Neutrophil (primary cell): Measurements from ENCODE around the gene PIP5KL1.

Source experiments
- H3K27ac ChIP-seq: fragments of 200-600 bp; sonication (generic); 2 replicates; pipeline ENCODE4 v1.5.1; 2016; ENCODE audit warnings: mild to moderate bottlenecking, moderate library complexity
- H3K27me3 ChIP-seq: fragments of 200-600 bp; sonication (generic); 2 replicates; pipeline ENCODE4 v1.6.0; 2016; ENCODE audit warnings: mild to moderate bottlenecking
- H3K36me3 ChIP-seq: fragments of 200-600 bp; sonication (generic); 2 replicates; pipeline ENCODE4 v1.5.1; 2017
- H3K4me1 ChIP-seq, 2 experiments: fragments of 200-600 bp in 1 of 2; sonication (generic) in 1 of 2; 1 replicate in 1 of 2; 2 replicates in 1 of 2; pipeline versions ENCODE4 v1.5.1 to v1.6.1; 2013 to 2016; ENCODE audit warnings: low read depth in 1 of 2, low read length in 1 of 2, mild to moderate bottlenecking in 1 of 2, moderate library complexity in 1 of 2; ENCODE audit not compliant: control insufficient read depth in 1 of 2, insufficient read depth in 1 of 2
- H3K4me3 ChIP-seq, 2 experiments: fragments of 200-600 bp in 1 of 2; sonication (generic) in 1 of 2; 1 replicate in 1 of 2; 2 replicates in 1 of 2; pipeline ENCODE4 v1.5.1; 2013 to 2016; ENCODE audit warnings: low read depth in 1 of 2, low read length in 1 of 2, mild to moderate bottlenecking in 1 of 2, moderate library complexity in 1 of 2
- H3K9me3 ChIP-seq: fragments of 200-600 bp; sonication (generic); 2 replicates; pipeline ENCODE4 v1.5.1; 2016
- TF ChIP-seq, protein P1 (sequence below): fragments of 200-600 bp; sonication (generic); IDR thresholded peaks from 2 replicates; pipeline ENCODE4 v1.5.1; 2016; ENCODE audit warnings: antibody characterized with exemption

Gene PIP5KL1

DNA sequence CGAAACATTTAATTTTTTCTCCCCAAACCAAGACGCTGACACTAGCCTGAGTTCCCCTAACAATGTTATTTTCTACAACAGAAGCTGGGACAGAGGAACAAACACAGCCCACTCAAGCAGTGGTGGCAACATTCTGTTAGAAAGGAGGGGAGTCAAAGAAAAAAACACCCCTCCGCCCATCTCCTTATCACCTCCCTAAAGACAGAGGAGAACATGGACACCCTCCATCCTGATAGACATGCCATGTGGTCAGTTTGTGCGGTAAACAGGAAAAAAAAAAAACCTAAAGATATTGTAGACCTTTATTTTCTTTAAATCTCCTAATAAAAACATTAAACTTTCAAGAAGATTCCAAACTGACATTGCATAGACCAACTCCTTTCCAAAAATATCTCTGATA, 10.0 kb upstream of the PIP5KL1 start:
- H3K36me3 ChIP-seq: peaks cover under 1% of the 10 kb centered on the region
- H3K4me1 ChIP-seq: peaks cover 31 to 35% of the 10 kb centered on the region in 2 experiments
- no peaks in the 10 kb centered on the region for H3K9me3 ChIP-seq
- no peaks in the 10 kb centered on the region for H3K27me3 ChIP-seq
- H3K4me3 ChIP-seq: no peak overlapping the region
- TF ChIP-seq, protein P1, sequence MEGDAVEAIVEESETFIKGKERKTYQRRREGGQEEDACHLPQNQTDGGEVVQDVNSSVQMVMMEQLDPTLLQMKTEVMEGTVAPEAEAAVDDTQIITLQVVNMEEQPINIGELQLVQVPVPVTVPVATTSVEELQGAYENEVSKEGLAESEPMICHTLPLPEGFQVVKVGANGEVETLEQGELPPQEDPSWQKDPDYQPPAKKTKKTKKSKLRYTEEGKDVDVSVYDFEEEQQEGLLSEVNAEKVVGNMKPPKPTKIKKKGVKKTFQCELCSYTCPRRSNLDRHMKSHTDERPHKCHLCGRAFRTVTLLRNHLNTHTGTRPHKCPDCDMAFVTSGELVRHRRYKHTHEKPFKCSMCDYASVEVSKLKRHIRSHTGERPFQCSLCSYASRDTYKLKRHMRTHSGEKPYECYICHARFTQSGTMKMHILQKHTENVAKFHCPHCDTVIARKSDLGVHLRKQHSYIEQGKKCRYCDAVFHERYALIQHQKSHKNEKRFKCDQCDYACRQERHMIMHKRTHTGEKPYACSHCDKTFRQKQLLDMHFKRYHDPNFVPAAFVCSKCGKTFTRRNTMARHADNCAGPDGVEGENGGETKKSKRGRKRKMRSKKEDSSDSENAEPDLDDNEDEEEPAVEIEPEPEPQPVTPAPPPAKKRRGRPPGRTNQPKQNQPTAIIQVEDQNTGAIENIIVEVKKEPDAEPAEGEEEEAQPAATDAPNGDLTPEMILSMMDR: no peak
- H3K27ac ChIP-seq: no peak overlapping the region

DNA sequence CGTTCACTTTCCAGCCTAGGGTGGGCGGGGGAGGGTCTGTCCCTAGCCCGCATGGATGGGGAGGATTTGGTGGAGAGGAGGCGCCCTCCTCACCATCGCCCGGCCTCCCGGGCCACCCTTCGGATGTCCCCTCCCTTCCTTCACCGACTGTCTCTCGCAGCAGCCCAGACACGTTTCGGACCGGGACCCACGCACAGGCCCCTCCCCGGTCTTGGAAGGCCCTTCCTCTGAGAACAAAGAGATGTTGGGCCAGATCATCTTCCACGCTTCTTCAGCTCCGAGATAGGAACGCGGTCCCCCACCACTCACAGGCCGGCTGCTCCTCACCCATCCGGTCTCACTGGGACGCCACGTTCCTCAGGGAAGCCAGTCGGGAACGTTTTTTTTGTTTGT, 7.7 kb upstream of the PIP5KL1 start:
- Histone ChIP-seq H3K27ac (no peak overlapping the region), H3K27me3 (no peaks in the 10 kb centered on the region), H3K9me3 (no peaks in the 10 kb centered on the region), H3K36me3 (peaks cover 3% of the 10 kb centered on the region), H3K4me1 (peaks cover 26 to 32% of the 10 kb centered on the region in 2 experiments), H3K4me3 (peak overlapping the region; percentile 74 to 90)
- TF ChIP-seq, protein P1: no peak

GRCh38 chr9:127937388-127938297, 7.1 kb upstream of the PIP5KL1 start, which contains the start of gene DPM2:
Gene DPM2, minus strand, starts transcription at chr9:127937854. Its CDS starts 34 bp downstream, at chr9:127937820.
- Histone ChIP-seq H3K9me3 (no peaks in the 10 kb centered on the region), H3K36me3 (peaks cover 3% of the 10 kb centered on the region), H3K27ac (peak within 1 kb of the TSS; percentile 65), H3K4me3 (peak within 1 kb of the TSS; percentile 74 to 90), H3K4me1 (peaks cover 20 to 27% of the 10 kb centered on the region in 2 experiments), H3K27me3 (no peaks in the 10 kb centered on the region)
- TF ChIP-seq, protein P1: peak; percentile 21

DNA sequence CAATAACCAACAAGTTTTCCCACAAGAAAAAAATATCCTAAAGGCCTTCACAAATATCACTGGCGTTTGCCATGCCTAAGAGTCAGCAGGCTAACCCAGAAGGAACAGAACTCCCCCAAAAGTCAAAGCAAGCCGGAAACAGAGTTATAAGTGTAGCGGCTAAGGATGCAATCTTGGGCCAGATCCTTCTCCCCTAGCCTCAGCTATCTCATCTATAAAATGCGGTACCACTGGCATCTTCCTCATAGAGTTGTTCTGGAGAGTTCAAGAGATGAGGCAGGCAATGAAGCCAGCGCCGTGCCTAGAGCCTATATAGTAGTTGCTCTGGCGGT, 6.4 kb upstream of the PIP5KL1 start:
- H3K9me3 ChIP-seq: no peaks in the 10 kb centered on the region
- peaks cover 1% of the 10 kb centered on the region for H3K27me3 ChIP-seq
- peaks cover 18 to 27% of the 10 kb centered on the region in 2 experiments for H3K4me1 ChIP-seq
- peak overlapping the region; percentile 65 for H3K27ac ChIP-seq
- H3K36me3 ChIP-seq: peaks cover 3% of the 10 kb centered on the region
- peak overlapping the region; percentile 74 to 90 for H3K4me3 ChIP-seq
- TF ChIP-seq, protein P1: no peak

DNA sequence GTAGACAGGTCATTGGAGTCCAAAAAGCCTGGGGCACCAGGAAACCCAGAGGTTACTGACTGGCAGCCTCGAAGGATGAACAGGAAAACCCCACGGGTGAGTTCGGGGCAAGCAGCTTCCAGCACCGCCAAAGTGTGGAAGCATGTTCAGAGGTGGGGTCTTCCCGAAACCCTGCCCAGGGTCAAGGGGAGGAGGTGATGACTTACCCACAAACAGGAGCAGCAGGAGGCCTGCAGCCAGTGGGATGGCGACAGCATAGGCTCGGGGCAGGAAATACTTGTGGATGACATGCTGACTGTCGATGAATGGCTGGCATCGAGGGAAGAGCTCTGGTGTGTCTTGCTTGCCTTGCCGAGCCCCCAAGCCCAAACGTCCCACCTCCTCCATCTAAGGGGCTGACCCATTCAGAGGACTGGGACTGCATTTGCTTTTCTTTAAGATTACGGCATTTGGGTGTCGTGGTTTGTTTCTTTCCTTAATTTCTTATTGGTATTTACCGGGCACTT, 5.8 kb upstream of the PIP5KL1 start:
- H3K36me3 ChIP-seq: peaks cover 3% of the 10 kb centered on the region
- TF ChIP-seq, protein P1: no peak
- no peaks in the 10 kb centered on the region for H3K9me3 ChIP-seq
- H3K27ac ChIP-seq: no peak overlapping the region
- H3K27me3 ChIP-seq: peaks cover 7% of the 10 kb centered on the region
- H3K4me3 ChIP-seq: peak overlapping the region in 1 of 2 experiments; percentile 90
- H3K4me1 ChIP-seq: peaks cover 18 to 27% of the 10 kb centered on the region in 2 experiments
